Measurements from ENCODE around the gene SCYGR4. TPM values are rescaled to one million over a fixed set of nuclear protein-coding genes. Genes with fewer than 3 reads are reported as not detected.

Gene SCYGR4, protein sequence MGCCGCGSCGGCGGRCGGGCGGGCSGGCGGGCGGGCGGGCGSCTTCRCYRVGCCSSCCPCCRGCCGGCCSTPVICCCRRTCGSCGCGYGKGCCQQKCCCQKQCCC
- not detected for total RNA-seq

DNA sequence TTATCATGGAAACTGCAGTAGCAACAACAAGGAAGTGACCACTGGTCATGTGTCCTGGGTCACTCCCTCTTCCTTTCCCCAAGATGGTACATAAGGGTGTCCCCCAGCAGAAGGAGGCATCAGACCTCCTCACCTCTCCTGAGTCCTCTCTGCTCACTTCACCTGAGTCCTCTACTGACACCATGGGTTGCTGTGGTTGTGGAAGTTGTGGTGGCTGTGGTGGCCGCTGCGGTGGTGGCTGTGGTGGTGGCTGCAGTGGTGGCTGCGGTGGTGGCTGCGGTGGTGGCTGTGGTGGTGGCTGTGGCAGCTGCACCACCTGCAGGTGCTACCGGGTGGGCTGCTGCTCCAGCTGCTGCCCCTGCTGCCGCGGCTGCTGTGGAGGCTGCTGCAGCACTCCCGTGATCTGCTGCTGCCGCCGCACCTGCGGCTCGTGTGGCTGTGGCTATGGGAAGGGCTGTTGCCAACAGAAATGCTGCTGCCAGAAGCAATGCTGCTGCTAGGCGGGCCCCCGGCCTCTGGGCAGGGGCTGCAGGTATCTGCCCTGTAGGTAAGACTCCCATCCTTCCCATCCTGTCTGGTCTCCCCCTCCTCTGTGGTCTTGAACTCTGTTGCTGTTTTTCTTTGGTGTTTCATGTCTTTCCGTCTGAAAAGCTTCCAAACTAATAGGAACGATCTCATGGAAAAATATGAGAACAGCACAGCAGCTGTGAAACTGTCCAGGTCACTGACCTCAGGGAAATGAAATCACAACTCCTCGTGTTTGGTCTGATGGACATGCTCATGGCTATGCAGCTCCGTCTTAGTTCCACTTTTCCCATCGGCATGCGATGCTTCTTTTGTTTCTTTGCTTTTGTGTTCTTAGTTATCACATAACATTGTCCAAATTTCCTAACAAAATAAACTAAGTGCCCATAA, at the start of gene SCYGR4:
Gene SCYGR4 (plus strand): TSS at position 183 of the 915 bp plus-strand sequence. CDS start 0 bp downstream, at position 183.
- Mint-ChIP-seq H3K36me3 (ENCODE audit: low read depth) (no peaks in the 10 kb centered on the region), H3K4me1 (no peaks in the 10 kb centered on the region), H3K27ac (no peak within 1 kb of the TSS), H3K27me3 (peaks cover 13% of the 10 kb centered on the region), H3K9me3 (no peaks in the 10 kb centered on the region), H3K4me3 (no peak within 1 kb of the TSS)
- POLR2A ChIA-PET: no interaction called here
- no peak for DNase-seq
- CTCF ChIA-PET: no interaction called here

DNA sequence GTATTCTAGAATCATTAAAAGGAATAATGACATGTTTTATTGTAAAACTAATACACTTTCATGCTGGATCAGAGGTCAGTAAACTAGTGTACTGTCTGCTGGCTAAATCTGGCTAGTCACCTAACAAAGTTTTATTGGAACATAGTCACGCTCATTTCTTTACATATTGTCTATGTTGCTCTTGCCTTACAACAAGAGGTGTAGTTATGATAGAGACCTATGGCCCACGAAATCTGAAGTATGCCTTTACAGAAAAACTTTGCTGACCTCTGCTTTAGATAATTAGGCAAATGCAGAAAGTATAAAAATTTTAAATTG, 48.5 kb upstream of the SCYGR4 start:
- H3K27ac Mint-ChIP-seq: no peak overlapping the region
- peaks cover 3% of the 10 kb centered on the region for H3K36me3 Mint-ChIP-seq (ENCODE audit: low read depth)
- no peaks in the 10 kb centered on the region for H3K27me3 Mint-ChIP-seq
- H3K9me3 Mint-ChIP-seq: no peaks in the 10 kb centered on the region
- no peak for DNase-seq
- no peak overlapping the region for H3K4me3 Mint-ChIP-seq
- ChIA-PET POLR2A (no interaction called here), CTCF (no interaction called here)
- H3K4me1 Mint-ChIP-seq: no peaks in the 10 kb centered on the region

DNA sequence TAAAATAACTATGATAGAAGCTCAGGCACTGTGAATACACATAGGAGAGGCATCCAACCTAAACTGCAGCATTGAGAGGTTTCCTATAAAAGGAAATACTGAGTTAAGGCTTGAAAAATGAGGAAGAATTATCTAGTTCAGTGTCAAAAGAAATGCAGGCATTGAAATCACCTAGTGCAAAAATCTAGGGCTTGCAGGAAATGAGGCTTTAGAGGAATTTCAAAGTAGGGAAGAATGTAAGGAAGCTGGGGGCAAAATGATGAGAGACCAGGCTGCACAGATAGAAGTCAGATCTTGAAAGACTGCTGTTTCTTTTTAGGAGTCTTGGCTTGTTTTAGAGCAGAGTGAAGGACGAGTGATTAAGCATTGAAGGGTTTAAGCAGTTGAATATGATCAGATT, 46.7 kb upstream of the SCYGR4 start:
- no peaks in the 10 kb centered on the region for H3K4me1 Mint-ChIP-seq
- no peaks in the 10 kb centered on the region for H3K27me3 Mint-ChIP-seq
- H3K27ac Mint-ChIP-seq: no peak overlapping the region
- CTCF ChIA-PET: no interaction called here
- H3K4me3 Mint-ChIP-seq: no peak overlapping the region
- DNase-seq: no peak
- H3K9me3 Mint-ChIP-seq: no peaks in the 10 kb centered on the region
- POLR2A ChIA-PET: no interaction called here
- peaks cover 3% of the 10 kb centered on the region for H3K36me3 Mint-ChIP-seq (ENCODE audit: low read depth)

DNA sequence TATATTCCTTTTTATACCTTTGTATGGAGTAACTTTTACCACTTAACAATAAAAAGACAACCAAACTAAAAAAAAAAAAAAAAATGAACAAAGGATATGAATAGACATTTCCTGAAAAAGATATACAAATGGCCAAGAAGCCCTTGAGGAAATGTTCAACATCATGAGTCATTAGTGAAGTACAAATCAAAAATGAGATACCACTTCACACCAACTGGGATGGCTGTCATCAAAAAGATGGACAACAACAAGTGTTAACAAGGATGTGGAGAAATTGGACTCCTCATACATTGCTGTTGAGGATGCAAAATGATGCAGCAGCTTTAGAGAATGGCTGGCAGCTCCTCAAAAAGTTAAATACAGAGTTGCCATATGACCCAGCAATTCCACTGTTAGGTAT, 41.2 kb upstream of the SCYGR4 start:
- H3K9me3 Mint-ChIP-seq: no peaks in the 10 kb centered on the region
- ChIA-PET CTCF (no interaction called here), POLR2A (no interaction called here)
- no peaks in the 10 kb centered on the region for H3K36me3 Mint-ChIP-seq (ENCODE audit: low read depth)
- no peaks in the 10 kb centered on the region for H3K4me1 Mint-ChIP-seq
- no peak overlapping the region for H3K27ac Mint-ChIP-seq
- peaks cover 15% of the 10 kb centered on the region for H3K27me3 Mint-ChIP-seq
- no peak for DNase-seq
- no peak overlapping the region for H3K4me3 Mint-ChIP-seq

DNA sequence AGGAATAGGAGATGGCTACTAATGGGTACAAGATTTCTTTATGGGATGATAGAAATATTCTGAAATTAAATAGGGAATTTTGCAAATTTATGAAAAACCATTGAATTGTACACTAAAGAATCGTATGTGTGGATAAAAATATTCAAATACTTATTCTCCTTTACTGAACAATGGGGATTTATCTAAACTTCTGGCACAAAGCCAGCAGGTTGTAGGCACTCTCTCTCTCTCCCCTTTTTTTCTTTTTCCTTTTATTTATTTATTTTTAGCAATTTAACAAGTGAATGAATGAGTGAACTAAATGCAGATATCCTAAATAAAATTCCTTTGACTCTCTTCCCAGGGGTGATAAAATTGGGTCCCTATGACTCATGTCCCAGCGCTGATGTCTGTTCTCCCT, 40.5 kb upstream of the SCYGR4 start:
- Mint-ChIP-seq H3K4me3 (no peak overlapping the region), H3K36me3 (ENCODE audit: low read depth) (no peaks in the 10 kb centered on the region), H3K4me1 (no peaks in the 10 kb centered on the region), H3K27ac (no peak overlapping the region), H3K27me3 (peaks cover 18% of the 10 kb centered on the region), H3K9me3 (no peaks in the 10 kb centered on the region)
- POLR2A ChIA-PET: no interaction called here
- CTCF ChIA-PET: interaction anchor here (1.8 kb wide), 1 partner anchor 81 kb away, joined by 4 read pairs; no protein-coding TSS in a partner anchor
- DNase-seq: no peak

DNA sequence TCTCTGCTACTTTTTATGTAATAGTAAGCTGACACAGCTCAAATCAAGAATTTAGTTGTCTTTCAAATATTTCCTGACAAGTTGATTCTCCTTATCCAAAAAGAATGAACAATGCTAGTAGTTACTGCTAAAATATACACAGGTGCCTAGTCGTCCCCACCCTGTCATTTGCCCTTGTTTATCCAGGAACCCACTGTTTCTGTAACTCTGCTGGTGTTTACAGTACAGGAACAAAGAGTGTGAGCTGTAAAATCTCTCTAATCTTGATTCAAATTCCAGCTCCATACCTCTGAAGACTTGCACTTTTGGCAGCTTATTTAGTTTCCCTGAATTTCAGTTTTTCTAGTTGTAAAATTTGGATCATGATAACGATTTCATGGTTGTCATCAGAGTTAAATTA, 39.7 kb upstream of the SCYGR4 start:
- POLR2A ChIA-PET: no interaction called here
- peaks cover 2% of the 10 kb centered on the region for H3K36me3 Mint-ChIP-seq (ENCODE audit: low read depth)
- H3K4me3 Mint-ChIP-seq: no peak overlapping the region
- CTCF ChIA-PET: interaction anchor here (1.8 kb wide), 1 partner anchor 81 kb away, joined by 4 read pairs; no protein-coding TSS in a partner anchor
- DNase-seq: no peak
- no peaks in the 10 kb centered on the region for H3K4me1 Mint-ChIP-seq
- no peak overlapping the region for H3K27ac Mint-ChIP-seq
- H3K9me3 Mint-ChIP-seq: peaks cover 6% of the 10 kb centered on the region
- H3K27me3 Mint-ChIP-seq: peaks cover 18% of the 10 kb centered on the region

DNA sequence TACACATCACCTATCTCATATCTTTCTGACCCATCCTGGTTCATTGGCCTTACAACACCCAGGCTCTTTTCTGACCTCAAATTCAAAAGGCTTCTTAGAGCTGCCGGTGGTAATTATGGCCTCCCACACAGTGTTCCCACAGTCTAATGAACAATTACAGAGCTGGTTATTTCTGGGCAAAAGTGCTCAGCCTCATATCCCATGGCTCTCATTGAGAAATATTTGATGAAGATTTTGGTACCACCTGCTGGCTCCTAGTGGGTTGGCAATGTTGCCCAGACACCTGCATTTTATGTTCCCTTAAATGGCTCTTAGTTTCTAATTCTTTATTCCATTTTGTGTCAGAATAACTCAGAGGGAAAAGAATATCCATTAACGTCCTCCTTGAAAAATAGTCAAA, 38.7 kb upstream of the SCYGR4 start:
- no peak for DNase-seq
- ChIA-PET CTCF (interaction anchor here (1.8 kb wide), 1 partner anchor 79 kb away, joined by 4 read pairs; no protein-coding TSS in a partner anchor), POLR2A (no interaction called here)
- no peak overlapping the region for H3K27ac Mint-ChIP-seq
- H3K27me3 Mint-ChIP-seq: peaks cover 18% of the 10 kb centered on the region
- no peak overlapping the region for H3K4me3 Mint-ChIP-seq
- H3K9me3 Mint-ChIP-seq: peaks cover 12% of the 10 kb centered on the region
- no peaks in the 10 kb centered on the region for H3K4me1 Mint-ChIP-seq
- H3K36me3 Mint-ChIP-seq (ENCODE audit: low read depth): peaks cover 4% of the 10 kb centered on the region

DNA sequence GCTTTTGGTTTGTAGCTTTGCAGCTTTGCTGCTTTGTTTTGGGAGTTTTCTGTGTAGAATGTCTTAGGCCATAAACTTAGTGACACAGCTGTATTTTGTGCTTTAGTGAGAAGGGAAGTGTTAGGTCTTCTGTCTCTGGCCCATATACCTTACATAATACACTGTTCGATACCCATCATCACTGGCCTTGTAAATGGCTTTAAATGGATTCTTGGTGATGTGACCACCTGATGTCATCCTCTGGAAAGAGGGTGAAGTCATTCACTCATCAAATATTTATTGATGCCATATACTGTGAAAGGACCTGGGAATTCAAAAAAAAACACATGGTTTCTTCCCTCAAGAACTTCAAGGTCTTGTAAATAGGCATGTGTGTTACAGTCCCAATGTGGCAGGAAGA, 37.5 kb upstream of the SCYGR4 start:
- POLR2A ChIA-PET: no interaction called here
- CTCF ChIA-PET: no interaction called here

DNA sequence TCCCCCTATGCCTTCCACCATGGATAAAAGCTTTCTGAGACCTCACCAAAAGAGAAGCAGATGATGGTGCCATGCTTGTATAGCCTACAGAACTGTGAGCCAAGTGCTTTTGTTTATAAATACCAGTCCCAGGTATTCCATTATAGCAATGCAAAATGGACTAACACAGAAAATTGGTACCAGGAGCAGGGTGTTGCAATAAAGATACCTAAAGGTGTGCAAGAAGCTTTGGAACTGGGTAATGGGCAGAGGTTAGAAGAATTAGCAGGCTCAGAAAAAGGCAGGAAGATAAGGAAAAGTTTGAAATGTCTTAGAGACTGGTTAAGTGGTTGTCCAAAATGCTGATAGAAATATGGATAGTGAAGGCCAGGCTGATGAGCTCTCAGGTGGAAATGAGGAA, 34.9 kb upstream of the SCYGR4 start:
- Mint-ChIP-seq H3K36me3 (ENCODE audit: low read depth) (peaks cover 4% of the 10 kb centered on the region), H3K27me3 (peaks cover 18% of the 10 kb centered on the region), H3K4me1 (no peaks in the 10 kb centered on the region), H3K4me3 (no peak overlapping the region), H3K27ac (no peak overlapping the region), H3K9me3 (peaks cover 13% of the 10 kb centered on the region)
- ChIA-PET POLR2A (no interaction called here), CTCF (no interaction called here)
- DNase-seq: no peak

More for the DNA sequence above, 37.5 kb upstream of the SCYGR4 start:
- no peaks in the 10 kb centered on the region for H3K4me1 Mint-ChIP-seq
- H3K27me3 Mint-ChIP-seq: peaks cover 18% of the 10 kb centered on the region
- H3K36me3 Mint-ChIP-seq (ENCODE audit: low read depth): peaks cover 4% of the 10 kb centered on the region
- H3K4me3 Mint-ChIP-seq: no peak overlapping the region
- no peak overlapping the region for H3K27ac Mint-ChIP-seq
- H3K9me3 Mint-ChIP-seq: peaks cover 13% of the 10 kb centered on the region
- no peak for DNase-seq

DNA sequence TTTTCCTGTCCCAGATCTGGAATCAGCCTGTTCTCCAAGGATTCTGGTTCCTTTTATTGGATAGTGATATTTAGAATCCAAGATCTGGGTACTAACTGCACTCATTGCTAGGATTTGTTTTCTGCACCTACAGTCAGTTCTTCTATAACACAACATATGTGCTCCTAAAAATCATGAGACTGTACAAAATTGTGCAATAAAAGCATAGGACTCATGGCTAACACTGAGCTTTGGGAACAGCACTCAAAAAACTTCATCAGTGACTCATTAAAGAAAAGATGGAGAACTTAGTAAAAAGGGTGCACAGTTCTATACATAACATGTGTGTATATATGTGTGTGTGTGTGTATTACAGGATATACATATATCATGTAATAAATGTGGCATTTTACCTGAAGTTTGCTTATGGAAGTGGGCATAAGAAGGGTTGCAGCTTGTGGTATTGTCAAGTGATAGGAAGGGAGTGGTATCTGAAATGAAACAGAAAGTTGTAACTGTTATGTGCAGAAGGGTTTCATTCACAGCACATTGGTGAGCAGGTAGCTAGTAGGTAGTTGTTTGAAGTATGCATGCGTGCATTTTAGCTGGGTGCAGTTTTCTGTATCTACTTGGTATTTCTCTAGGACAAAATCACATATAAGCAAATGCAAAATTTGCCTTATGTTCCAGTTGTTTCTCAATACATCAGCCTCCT, 24.5 kb upstream of the SCYGR4 start:
- H3K4me1 Mint-ChIP-seq: peaks cover 9% of the 10 kb centered on the region
- ChIA-PET POLR2A (no interaction called here), CTCF (no interaction called here)
- no peaks in the 10 kb centered on the region for H3K9me3 Mint-ChIP-seq
- H3K36me3 Mint-ChIP-seq (ENCODE audit: low read depth): no peaks in the 10 kb centered on the region
- DNase-seq: no peak
- H3K27ac Mint-ChIP-seq: no peak overlapping the region
- peaks cover 25% of the 10 kb centered on the region for H3K27me3 Mint-ChIP-seq
- no peak overlapping the region for H3K4me3 Mint-ChIP-seq

DNA sequence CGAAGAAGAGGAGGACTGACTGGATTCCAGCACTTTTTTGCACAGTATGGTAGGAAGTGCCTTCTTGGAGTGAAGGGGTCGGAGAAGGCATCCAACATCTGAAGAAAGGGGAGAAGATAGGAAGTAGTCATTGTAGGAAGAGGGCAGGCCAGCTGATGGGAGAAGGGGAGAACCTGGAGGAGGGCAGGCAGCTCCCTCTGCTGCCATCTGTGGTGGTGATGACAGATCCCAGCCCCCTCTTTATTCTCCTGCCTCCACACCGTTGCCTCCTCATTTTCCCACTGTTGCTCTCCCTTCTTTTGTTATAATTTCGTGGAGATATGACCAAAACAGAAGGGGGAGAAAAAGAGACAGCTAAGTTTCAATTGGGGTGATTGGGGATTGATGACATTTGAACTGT, 21.5 kb upstream of the SCYGR4 start:
- DNase-seq: no peak
- H3K4me1 Mint-ChIP-seq: peaks cover 9% of the 10 kb centered on the region
- POLR2A ChIA-PET: no interaction called here
- peaks cover 26% of the 10 kb centered on the region for H3K27me3 Mint-ChIP-seq
- CTCF ChIA-PET: no interaction called here
- no peak overlapping the region for H3K4me3 Mint-ChIP-seq
- H3K36me3 Mint-ChIP-seq (ENCODE audit: low read depth): no peaks in the 10 kb centered on the region
- H3K9me3 Mint-ChIP-seq: no peaks in the 10 kb centered on the region
- no peak overlapping the region for H3K27ac Mint-ChIP-seq

DNA sequence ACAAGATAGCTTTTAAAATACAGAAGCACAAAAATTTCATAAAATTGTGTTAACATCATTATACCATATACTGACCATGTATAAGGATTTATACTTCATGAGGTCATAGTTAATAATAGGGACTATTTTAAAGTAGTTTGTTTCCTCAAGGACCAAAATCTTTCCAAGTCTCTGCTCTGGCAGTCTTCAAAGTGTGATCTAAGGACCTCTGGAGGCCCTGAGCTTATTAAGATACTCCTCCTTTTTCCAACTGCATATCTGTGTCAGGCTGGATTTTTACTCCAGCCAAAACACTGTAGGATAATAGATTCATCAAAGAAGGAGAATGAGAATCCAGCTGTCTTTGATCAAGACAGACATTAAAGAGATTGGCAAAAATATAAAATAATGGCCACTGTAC, 20.3 kb upstream of the SCYGR4 start:
- CTCF ChIA-PET: no interaction called here
- Mint-ChIP-seq H3K27me3 (peaks cover 24% of the 10 kb centered on the region), H3K4me3 (no peak overlapping the region), H3K36me3 (ENCODE audit: low read depth) (no peaks in the 10 kb centered on the region), H3K9me3 (no peaks in the 10 kb centered on the region), H3K27ac (no peak overlapping the region), H3K4me1 (peaks cover 9% of the 10 kb centered on the region)
- POLR2A ChIA-PET: no interaction called here
- DNase-seq: no peak

DNA sequence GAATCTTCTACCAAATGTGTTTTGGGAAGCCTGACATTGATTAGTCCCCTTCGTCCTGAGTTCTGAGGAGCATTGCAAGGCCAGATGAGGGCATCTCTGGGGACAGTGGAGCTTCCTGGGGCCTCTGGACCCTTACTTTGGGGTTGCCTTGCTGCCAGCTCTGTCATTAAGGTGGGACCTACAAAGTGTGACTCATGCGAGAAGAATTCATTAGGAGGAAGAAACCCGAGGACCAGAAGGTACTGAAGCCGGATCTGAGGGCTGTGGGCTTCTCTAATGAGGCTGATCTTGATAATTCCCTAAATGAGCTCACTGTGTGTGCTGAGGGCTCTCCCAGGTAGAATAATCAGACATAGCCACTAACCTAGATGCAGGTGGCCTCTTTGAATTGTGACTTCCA, 19.3 kb upstream of the SCYGR4 start:
- ChIA-PET CTCF (no interaction called here), POLR2A (no interaction called here)
- H3K27ac Mint-ChIP-seq: no peak overlapping the region
- H3K4me3 Mint-ChIP-seq: no peak overlapping the region
- no peaks in the 10 kb centered on the region for H3K36me3 Mint-ChIP-seq (ENCODE audit: low read depth)
- peaks cover 5% of the 10 kb centered on the region for H3K4me1 Mint-ChIP-seq
- DNase-seq: no peak
- no peaks in the 10 kb centered on the region for H3K9me3 Mint-ChIP-seq
- H3K27me3 Mint-ChIP-seq: peaks cover 25% of the 10 kb centered on the region
